GM19324 (cell line): ENCODE results near the gene CNP.
A peak's percentile ranks its signal among the peaks of the same experiment; 100 is the strongest.
"Not testable (repeated sequence)": the region's sequence is repeated elsewhere in the genome, so short reads cannot be mapped to it uniquely, and the experiment has no call there.

ENCODE experiments used
- ATAC-seq: cut with Tn5 transposase; IDR thresholded peaks from one replicate; pipeline ENCODE4 v1.9.1; 2021; ENCODE audit warnings: mild to moderate bottlenecking, moderate library complexity; ENCODE audit not compliant: unreplicated experiment, low FRiP score

The CNP gene

DNA sequence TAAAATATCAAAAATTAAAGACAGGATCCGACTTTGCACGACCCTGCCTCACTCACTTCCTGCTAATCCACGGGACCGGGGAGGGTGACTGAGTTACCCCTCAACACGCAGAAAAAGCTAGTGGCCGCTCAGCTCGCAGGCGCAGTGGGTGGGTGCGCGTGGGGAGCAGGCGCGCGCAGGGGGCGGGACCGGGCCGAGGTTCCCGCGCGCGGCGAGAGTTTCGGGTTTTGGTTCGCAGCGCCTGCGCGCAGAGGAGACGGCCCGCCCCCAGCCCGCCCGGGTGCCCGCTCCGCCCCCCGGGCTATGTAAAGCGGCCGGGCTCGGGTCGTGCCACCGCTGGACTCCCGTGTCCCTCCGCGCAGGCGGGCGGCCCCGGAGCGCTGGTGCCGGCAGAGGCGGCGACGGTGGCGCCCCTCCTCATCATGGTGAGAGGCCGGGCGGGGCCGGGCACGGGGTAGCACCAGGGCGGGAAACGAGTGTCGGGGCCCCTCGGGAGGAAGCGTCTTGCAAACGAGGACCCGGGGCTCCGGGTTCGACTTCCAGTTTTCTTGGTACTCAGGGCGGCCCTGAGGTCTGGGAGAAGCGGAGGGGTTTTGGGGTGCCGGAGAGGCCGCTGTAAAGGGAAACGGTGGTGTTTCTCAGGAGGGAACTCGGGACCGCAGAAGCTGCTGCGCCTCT is at the start of gene CNP:
Gene CNP (plus strand): TSS at position 333 of the 678 bp plus-strand sequence. CDS start 90 bp downstream, at position 423.
- ATAC-seq = peak; percentile 88

DNA sequence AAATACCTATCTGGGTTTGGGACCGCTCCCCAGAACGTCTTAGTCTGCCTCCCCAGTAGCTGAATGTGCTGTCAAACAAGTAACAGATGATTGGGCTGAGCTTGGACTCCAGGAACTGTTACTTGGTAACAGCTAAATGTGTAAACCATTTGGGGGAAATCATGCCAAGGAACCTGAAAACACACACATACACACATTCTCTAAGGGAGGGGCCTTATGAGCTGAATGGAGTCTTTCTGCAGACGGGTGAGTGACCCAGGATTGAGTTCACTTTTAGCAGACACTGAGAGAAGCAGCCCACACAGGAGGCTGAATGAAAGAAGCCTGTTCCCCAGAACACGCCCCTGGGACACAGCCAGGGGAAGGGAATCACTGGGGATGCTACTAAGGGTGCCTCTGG is 49.4 kb upstream of the CNP start:
- no peak for ATAC-seq

DNA sequence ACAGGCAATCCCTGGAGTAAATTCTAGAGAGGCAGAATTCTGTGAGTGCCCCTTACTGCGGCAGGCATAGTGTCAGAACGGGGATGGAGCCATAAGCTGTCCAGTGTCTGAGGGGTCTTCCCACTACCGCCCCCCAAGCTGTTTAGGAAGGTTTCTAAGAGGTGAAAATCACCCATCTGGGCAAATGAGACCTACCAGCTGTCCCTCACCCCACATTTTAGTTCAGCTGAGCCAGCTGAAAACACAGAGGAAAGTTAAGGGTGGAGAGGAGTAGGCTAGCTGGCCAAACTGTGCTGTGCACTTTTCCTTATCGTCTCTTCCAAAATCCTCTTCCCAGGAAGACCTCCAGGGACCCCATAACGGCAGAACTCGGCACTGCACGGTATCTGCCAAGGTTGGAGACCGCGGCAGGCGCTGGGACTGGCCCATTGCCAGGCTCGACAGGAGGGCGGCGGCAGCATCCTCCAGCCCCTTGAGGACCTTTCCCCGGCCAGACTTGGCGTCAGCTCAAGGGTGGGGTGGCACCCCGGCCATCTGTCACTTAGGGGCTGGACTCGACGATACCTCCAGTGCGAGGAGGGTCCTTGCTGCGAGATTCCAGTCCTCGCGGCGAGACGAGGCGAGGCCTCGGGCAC is 48.8 kb upstream of the CNP start:
- peak; percentile 28 for ATAC-seq

DNA sequence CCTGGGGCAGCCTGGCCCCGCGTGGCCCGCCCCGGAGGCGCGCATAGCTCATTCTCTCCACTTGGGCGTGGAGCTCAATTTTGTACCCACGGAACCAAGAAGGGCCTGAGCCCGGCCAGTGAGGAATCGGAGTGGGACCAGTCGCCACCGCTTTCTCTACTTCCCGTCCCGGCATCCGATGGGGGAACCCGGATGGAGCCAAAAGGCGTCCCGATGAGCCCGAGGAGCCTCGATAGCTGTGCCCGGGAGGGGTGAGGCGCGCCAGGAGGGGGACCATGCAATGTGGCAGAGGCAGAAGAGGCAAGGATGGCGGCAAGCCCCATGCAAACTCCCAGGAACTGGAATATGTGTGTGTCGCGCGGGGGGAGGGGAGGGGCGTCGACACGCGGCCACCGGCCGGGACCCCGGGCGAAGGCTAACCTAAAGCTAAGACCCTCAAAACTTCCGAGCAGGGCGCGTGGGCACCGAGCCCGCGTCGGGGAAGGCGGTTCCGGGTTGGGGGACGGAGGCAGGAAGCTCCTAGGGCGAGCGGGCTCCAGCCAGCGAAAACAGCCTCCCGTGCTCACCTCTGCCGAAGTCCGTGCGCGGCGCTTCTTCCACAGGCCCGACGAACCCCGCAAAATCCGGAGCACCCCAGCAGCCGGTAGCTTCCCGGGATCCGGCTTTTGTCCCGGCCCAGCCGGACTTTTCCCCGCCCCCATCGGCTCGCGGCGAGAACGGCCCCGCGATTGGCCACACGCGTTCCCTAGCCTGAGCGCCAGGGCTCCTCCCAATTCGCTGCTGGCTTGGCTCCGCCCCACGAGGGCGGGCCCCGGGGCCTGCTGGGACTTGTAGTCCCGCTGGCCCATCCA is 48.1 kb upstream of the CNP start, which contains the start of gene ACLY:
Gene ACLY (minus strand): TSS at position 638 of the 851 bp plus-strand sequence. CDS start 5,078 bp downstream, outside the sequence.
- ATAC-seq = peak; percentile 91

DNA sequence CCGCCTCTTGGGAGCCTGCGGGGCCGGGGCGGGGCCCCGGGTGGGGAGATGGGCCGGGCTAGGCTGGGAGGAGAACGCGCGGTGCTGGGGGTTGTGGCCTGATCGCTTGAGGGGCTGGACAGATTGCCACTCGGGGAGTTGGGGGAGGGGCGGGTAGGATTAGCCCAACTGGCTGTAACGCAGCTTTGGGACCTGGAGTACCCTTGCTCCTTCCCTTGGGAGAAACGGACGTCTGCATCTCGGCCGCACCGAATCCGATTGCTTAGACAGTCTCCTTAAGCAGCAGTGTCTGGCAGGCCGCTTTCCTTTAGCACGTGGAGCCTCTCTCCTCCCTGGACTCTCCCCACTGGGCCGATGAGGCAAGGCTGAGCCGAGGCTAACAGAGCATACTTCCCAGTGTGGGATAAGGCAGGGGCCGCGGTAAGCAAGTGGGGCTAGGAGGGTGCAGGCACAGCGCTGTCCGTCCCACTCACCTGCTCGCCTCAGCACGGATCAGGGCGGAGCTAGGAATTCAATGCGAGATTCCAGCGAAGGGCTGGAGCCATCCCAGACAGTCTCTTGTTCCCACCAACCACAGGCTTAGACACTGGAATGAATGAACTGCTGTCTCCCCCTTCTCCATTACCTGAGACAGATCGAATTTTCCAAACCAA is 47.3 kb upstream of the CNP start:
- ATAC-seq = no peak

DNA sequence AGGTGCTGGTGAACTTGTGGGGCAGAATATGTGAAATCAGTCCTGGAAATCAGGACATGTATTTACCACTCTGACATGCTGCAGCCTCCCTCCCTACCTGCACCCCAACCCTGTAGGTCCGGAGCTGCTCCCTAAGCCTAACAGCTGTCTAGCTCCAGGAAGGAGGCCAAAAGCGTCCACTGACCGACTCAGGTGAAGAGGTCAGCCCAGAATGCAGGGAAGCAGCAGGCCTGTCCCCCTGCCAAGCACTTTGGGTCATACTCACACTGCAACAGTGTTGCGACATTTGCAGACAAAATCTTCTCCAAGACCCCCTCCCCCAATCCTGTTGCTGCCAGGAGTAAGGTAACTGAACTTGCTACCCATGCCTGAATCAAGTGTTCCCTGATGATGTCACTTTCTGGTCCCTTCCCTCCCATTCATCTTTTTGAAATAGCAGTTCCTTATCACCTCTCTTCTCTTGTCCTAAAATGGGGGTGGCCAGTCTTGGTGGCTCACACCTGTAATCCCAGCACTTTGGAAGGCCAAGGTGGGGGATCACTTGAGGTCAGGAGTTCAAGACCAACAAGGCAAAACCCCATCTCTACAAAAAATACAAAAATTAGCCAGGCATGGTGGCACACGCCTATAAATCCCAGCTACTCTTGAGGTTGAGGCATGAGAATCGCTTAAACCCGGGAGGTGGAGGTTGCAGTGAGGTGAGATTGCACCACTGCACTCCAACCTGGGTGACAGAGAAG is 46.6 kb upstream of the CNP start:
- ATAC-seq = no peak

DNA sequence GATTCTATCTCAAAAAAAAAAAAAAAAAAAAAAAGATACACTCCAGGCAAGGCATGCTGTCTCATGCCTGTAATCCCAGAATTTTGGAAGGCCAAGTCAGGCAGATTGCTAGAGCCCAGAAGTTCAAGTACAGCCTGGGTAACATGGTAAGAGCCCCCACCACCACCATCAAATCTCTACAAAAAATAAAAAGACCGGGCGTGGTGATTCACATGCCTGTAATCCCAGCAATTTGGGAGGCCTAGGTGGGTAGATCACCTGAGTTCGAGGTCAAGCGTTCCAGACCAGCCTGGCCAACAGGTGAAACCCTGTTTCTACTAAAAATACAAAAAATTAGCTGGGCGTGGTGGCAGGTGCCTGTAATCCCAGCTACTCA is 46.0 kb upstream of the CNP start:
- no peak for ATAC-seq

DNA sequence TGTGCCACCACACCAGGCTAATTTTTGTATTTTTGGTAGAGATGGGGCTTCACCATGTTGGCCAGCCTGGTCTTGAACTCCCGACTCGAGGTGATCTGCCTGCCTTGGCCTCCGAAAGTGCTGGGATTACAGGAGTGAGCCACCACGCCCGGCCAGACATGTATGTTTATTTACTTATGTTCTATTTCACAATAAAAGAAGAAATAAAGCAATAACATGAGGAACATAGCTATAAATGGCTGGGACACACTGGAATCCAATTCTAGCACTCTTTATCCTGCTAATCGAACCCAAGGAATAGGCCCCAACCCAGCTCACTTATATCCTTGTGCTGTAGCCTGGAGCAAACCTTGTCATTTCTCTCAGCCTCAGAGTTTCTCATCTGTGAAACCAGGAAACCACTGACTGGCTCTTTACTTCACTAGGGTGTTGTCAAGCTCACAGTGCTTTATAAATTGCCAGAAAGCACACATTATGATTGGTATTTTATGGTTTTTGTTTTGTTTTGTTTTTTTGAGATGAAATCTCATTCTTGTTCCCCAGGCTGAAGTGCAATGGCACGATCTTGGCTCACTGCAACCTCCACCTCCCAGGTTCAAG is 40.5 kb upstream of the CNP start:
- no peak for ATAC-seq

DNA sequence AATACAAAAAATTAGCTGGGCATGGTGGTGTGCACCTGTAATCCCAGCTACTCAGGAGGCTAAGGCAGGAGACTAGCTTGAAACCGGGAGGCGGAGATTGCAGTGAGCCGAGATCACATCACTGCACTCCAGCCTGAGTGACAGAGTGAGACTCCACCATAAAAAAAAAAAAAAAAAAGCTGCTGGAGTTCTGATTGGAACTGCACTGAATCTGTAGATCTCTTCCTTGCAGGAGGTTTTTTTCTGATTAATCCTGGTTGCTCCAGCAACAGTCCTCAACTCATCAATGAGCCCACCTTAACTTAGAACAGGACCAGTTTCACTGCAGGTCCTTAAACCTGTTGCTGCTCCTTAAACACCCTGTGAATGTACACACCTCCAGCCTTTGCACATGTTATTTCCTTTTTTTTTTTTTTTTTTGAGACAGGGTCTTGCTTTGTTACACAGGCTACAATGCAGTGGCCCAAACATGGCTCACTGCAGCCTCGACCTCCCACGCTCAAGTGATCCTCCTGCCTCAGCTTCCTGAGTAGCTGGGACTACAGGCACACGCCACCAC is 37.8 kb upstream of the CNP start:
- ATAC-seq = no peak

DNA sequence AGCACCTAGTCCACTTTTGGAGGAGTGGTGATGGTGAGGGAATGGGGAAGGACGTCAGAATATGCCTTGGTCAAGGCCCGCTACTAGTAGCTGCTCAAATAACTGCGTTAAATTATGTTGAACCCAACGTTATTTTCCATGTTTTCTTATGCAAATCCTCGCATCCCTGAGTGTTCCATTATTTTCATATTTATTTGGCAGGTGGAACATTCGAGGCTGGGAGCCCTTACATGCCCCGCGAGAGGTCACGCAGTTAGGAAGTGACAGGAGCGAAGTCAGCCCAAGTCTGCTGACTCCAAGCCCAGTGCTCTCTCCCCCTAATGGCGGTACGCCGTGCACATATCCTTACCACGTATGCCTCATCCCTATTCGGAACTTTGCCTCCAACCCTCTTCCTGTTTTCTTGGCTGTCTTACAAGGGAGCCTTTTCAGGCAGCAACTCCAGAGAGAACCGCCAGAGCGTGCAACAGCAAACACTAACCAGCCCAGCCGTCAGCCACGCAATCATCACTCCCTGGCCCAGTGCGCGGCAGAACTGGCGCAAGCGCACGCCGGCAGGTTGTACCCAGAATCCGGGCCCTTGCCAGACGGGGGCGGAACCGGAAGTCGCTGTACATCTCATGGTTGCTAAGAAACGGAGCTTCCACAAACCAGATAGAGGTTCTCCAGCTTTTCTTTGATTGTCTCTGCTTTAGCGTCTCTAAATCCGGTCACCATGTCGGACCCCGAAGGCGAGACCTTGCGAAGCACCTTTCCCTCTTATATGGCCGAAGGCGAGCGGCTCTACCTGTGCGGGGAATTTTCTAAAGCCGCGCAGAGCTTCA is 36.4 kb upstream of the CNP start, which contains the start of gene ODAD4:
Gene ODAD4 (plus strand): TSS at position 609 of the 824 bp plus-strand sequence. CDS start 107 bp downstream, at position 716.
- peak; percentile 93 for ATAC-seq

DNA sequence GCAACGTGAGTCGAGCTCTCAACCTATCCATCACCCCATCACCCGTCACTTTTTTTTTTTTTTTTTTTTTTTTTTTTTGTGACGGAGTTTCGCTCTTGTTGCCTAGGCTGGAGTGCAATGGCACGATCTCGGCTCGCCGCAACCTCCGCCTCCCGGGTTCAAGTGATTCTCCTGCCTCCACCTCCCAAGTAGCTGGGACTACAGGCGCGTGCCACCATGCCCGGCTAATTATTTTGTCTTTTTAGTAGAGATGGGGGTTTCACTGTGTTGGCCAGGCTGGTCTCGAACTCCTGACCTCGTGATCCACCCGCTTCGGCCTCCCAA is 35.8 kb upstream of the CNP start:
- not testable (repeated sequence) for ATAC-seq

DNA sequence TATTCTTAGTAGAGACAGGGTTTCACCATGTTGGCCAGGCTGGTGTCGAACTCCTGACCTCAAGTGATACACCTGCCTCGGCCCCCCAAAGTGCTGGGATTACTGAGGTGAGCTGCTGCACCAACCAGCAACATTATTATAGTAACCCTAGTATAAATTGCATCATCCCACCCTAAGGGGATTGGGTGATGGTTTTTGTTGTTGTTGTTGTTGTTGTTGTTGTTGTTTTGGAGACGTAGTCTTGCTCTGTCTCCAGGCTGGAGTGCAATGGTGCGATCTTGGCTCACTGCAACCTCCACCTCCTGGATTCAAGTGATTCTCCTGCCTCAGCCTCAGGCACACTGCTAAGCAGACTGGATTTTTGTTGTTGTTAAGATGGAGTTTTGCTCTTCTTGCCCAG is 34.9 kb upstream of the CNP start:
- not testable (repeated sequence) for ATAC-seq

DNA sequence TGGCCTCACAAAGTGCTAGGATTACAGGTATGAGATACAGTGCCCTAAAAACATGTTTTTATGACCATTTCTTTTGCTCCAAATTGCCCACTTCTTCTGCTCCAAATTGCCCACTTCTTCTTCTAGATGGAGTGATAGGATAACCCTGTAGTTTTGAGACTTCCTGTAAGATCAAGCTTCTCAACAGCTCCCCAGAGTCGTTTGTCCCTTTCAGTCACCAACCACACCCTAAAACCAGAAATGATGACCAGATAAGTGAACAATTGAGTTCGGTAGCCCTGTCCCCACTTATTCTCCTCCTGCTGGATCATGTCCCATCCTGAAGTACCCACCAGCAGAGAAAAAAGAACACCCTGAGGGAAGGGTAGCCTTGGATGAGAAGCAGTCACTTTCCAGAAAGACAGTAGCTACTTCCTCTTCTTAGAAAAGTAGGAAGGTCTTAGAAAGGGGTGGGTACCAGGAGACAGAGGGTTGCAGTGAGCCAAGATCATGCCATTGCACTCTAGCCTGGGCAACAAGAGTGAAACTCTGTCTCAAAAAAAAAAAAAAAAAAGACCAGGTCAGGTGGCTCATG is 33.7 kb upstream of the CNP start:
- no peak for ATAC-seq

DNA sequence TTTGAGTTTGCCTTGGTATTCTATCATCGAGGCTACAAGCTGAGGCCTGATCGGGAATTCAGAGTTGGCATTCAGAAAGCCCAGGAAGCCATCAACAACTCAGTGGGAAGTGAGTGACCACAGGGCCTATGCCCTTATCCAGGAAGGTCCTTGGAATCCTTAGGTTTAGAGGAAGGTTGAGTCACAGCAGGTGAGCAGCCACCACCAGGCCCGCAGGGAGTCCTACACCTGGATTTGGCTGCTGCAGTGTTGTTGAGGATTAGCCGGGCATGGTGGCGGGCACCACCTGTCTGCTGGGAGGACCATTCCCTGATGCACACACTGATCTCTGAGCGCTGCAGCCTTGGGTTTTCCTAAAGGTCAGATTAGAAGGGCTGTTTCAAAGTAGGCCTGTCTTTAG is 31.0 kb upstream of the CNP start:
- no peak for ATAC-seq

DNA sequence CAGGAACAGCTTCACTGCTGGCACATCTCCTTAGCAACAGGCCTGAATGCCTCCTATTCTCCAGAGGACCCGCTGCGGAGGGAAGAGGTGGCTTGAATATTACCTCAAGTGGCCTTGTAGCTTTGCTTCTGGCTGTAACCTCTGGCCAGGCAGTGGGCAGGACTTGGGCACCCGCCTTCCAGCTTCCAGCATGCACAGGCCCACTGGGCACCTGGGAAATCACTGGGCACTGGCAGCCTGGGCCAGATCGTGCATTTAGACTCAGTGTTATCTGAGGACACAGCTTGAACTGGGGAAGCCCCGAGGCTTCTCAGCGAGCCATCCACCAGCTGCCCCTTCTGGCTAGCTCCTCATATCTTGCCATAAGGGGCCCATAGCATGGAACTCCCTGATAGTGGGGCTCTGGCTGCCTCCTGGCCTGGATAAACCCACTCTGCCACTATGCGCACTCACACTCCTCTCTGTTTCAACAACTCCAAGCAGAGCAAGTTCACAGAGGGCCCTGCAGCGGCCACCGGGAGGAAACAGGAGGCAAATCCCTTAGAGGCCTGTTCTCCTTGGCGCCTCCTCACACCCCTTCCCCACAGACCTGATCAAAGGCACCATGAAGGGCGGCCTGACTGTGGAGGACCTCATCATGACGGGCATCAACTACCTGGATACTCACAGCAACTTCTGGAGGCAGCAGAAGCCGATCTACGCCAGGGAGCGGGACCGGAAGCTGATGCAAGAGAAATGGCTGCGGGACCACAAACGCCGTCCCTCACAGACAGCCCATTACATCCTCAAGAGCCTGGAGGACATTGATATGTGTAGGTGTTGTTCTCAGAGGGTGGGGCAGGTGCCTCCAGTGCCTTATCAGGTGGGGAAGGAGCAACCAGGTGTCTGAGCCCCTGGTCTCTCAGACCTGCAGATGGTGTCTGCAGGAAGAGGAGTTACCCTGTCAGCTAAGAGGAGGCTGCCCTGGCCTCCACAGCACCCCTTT is 28.3 kb upstream of the CNP start:
- ATAC-seq = no peak

DNA sequence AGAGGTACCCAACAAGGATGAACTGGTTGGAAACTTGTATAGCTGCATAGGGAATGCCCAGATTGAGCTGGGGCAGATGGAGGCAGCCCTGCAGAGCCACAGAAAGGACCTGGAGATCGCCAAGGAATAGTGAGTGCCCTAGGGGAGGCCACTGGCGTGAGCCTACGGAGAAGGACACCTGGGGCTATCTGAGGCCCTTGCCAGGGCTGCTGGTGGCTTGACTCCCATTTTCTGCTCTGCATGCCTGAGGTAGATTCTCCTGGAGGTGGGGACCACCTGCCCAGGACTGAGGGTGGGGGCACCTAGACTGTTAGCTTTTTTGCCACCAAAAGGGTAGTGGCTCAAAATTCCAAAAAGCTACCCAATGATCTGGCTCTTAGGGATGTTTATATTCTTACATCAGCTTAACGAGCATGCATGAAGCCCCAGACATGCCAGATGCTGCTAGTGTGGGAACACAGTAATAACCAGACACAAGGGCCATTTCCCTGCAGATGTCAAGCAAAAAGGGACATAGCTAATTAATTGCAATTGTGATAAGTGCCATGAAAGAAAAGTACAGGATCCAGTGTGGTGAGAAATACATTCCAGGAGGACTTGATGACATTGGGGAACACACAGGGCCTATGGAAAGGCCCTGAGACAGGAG is 27.4 kb upstream of the CNP start:
- no peak for ATAC-seq

DNA sequence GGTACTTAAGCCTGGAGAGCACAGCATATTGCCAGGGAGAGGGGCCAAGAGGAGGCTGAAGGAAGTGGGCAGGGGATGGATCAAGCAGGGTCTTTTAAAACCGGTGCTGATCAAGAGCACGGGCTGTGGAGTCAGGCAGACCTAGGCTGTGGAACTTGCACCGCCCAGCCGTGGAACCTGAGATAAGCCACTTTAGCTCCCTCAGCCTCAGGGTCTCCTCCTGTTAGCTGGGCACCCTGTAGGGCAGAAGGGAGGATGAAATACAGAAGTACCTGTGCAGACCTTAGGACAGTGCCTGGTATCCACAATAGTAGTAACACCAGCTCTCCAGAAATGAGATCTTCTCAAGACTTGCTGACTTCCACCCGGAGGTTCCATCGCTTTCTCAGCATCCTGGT is 26.9 kb upstream of the CNP start:
- no peak for ATAC-seq
